ENCODE data around the gene CD24. TPM values are rescaled to one million over a fixed set of nuclear protein-coding genes. Genes with fewer than 3 reads are reported as not detected.

The CD24 gene
- total and polyA plus RNA-seq, 4 experiments from 2014 or later, result 0.99 TPM; not detected in 3

DNA sequence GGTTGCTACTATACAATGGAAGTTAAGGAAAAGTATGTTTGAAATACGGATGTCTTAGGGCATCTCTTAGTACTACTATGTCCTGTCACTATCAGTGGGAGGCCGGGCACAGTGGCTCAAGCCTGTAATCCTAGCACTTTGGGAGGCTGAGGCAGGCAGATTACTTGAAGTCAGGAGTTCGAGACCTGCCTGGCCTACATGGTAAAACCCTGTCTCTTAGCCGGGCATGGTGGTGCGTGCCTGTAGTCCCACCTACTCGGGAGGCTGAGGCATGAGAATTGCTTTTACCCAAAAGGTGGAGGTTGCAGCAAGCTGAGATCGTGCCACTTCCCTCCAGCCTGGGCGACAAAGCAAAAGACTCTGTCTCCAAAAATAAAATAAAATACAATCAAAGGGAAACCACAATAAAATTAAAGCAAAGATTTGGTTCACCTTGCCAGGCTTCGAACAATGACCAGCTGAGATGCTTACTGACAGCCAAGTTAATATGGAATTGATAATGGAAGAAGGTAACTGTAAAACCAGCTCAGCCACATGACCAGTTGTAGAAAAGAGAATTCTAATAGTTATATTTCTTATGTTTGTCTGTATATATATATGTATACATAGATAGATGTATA lies 6.5 kb downstream of the CD24 start:
- Mint-ChIP-seq H3K9me3 (no peaks in the 10 kb centered on the region), H3K36me3 (no peaks in the 10 kb centered on the region), H3K27ac (no peak overlapping the region), H3K27me3 (peaks cover 27 to 43% of the 10 kb centered on the region in 2 donors), H3K4me1 (peaks cover 0 to 6% (median 1%) of the 10 kb centered on the region in 4 donors), H3K4me3 (no peak overlapping the region)
- intact Hi-C loops (cut with micrococcal nuclease), result no loop called here
- Histone ChIP-seq H3K36me3 (ENCODE audit: insufficient read depth, low read length) (no peaks in the 10 kb centered on the region), H3K27me3 (ENCODE audit: insufficient read depth, low read length) (no peaks in the 10 kb centered on the region), H3K9me3 (ENCODE audit: control insufficient read depth in 1 of 2, low read length in 2 of 2) (no peaks in the 10 kb centered on the region), H3K27ac (ENCODE audit: low read depth, low read length) (no peak overlapping the region), H3K4me1 (ENCODE audit: insufficient read depth, low read length) (peaks cover 2% of the 10 kb centered on the region), H3K4me3 (ENCODE audit: low read length in 2 of 2) (no peak overlapping the region)
- ChIA-PET POLR2A (ENCODE audit: partially characterized antibody) (no interaction called here), CTCF (ENCODE audit: partially characterized antibody) (interaction anchor here (1.1 to 1.2 kb wide), 2 partner anchors 12 to 519 kb away, joined by 3 read pairs; no protein-coding TSS in a partner anchor)
- DNase-seq, result no peak

DNA sequence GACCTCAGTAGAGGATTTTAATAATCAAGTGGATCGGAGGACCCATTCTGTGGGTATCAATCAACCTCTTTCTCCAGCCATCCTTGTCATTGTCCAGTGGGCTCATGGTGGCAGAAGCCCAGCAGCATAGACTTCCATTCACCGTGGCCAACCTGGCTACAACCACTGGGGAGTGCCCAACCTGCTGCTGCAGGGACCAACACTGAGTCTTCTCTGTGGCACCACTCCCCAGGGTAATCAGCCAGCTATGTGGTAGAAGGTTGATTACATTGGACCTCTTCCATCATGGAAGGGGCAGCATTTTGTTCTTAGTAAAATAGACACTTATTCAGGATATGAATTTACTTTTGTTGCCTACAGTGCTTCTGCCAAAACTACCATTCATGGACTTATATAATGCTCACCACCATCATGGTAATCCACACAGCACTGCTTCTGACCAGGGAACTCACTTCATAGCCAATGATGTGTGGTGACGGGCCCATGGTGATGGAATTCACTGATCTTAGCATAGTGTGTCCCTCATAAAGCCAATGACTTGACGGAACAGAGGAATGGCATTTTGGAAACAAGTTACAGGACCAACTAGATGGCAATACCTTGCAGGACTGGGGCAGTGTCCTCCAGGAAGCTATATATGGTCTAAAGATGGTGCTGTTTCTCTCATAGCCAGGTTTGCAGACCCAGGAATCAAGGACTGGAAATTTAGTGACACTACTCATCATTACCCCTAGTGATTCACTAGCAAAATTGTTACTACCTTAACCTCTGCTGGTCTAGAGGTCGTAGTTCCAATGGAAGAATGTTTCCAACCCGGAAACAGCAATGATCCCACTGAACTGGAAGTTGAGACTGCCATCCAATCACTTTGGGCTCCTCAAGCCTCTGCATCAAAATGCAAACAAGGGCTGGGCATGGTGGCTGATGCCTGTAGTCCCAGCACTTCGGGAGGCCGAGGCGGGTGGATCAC lies 7.6 kb downstream of the CD24 start:
- intact Hi-C loops (cut with micrococcal nuclease), result no loop called here
- no peaks in the 10 kb centered on the region for H3K27me3 ChIP-seq (ENCODE audit: insufficient read depth, low read length)
- H3K36me3 ChIP-seq (ENCODE audit: insufficient read depth, low read length), result no peaks in the 10 kb centered on the region
- no peaks in the 10 kb centered on the region for H3K4me1 ChIP-seq (ENCODE audit: insufficient read depth, low read length)
- CTCF ChIA-PET (ENCODE audit: partially characterized antibody), result interaction anchor here (0.6 kb wide), 1 partner anchor 25 kb away, joined by 3 read pairs; no protein-coding TSS in a partner anchor
- DNase-seq, result no peak
- no peaks in the 10 kb centered on the region for H3K36me3 Mint-ChIP-seq
- POLR2A ChIA-PET (ENCODE audit: partially characterized antibody), result no interaction called here
- no peaks in the 10 kb centered on the region for H3K9me3 ChIP-seq (ENCODE audit: control insufficient read depth in 1 of 2, low read length in 2 of 2)
- peaks cover 19 to 33% of the 10 kb centered on the region in 2 donors for H3K27me3 Mint-ChIP-seq
- no peak overlapping the region for H3K4me3 Mint-ChIP-seq
- no peak overlapping the region for H3K4me3 ChIP-seq (ENCODE audit: low read length in 2 of 2)
- no peak overlapping the region for H3K27ac Mint-ChIP-seq
- no peak overlapping the region for H3K27ac ChIP-seq (ENCODE audit: low read depth, low read length)
- H3K9me3 Mint-ChIP-seq, result no peaks in the 10 kb centered on the region
- H3K4me1 Mint-ChIP-seq, result no peaks in the 10 kb centered on the region

DNA sequence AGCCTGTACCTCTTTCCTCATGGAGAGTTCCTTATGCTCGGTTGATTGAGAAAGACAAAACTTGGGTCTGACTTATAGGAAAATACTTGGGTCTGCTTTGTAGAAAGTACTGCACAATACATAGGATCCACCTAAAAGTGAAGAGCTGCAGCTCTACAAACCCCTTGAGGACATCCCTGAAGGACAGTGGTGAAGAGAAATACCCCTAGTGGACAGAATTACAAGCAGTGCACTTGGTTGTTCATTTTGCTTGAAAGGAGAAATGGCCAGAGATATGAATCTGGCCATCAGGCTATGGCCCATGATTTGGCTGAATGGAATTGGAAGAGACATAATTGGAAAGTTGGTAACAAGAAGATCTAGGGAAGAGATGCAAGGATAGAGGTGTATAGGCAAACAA lies 8.3 kb downstream of the CD24 start:
- CTCF ChIA-PET (ENCODE audit: partially characterized antibody), result interaction anchor here (0.6 kb wide), 1 partner anchor 26 kb away, joined by 3 read pairs; no protein-coding TSS in a partner anchor
- DNase-seq, result no peak
- Mint-ChIP-seq H3K4me1 (no peaks in the 10 kb centered on the region), H3K27me3 (peaks cover 14 to 30% of the 10 kb centered on the region in 2 donors), H3K36me3 (no peaks in the 10 kb centered on the region), H3K4me3 (no peak overlapping the region), H3K9me3 (no peaks in the 10 kb centered on the region), H3K27ac (no peak overlapping the region)
- intact Hi-C loops (cut with micrococcal nuclease), result no loop called here
- H3K27me3 ChIP-seq (ENCODE audit: insufficient read depth, low read length), result no peaks in the 10 kb centered on the region
- POLR2A ChIA-PET (ENCODE audit: partially characterized antibody), result no interaction called here
- H3K4me3 ChIP-seq (ENCODE audit: low read length in 2 of 2), result no peak overlapping the region
- H3K4me1 ChIP-seq (ENCODE audit: insufficient read depth, low read length), result no peaks in the 10 kb centered on the region
- no peaks in the 10 kb centered on the region for H3K9me3 ChIP-seq (ENCODE audit: control insufficient read depth in 1 of 2, low read length in 2 of 2)
- H3K36me3 ChIP-seq (ENCODE audit: insufficient read depth, low read length), result no peaks in the 10 kb centered on the region
- no peak overlapping the region for H3K27ac ChIP-seq (ENCODE audit: low read depth, low read length)

DNA sequence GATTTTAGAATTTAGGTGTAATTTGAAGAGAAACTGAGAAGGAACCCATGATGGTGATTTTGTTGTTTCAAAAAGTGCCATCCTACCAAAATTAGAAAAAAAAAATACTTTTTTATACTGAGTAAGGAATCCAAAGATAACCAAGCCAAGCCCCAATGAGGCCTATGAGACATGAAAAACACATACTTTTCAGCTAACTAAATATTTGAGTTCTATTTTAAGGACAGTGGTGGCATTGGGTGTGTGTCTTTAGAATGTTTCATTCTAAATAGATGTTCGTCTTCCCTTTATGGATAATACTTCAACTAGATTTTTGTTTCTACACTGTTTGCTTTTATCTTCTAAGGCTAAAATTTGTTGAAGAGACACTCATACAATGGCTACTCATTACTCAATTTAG lies 9.6 kb downstream of the CD24 start:
- Mint-ChIP-seq H3K27me3 (peaks cover 13 to 31% of the 10 kb centered on the region in 2 donors), H3K4me3 (no peak overlapping the region), H3K36me3 (no peaks in the 10 kb centered on the region), H3K4me1 (no peaks in the 10 kb centered on the region), H3K27ac (no peak overlapping the region), H3K9me3 (no peaks in the 10 kb centered on the region)
- DNase-seq, result no peak
- ChIA-PET POLR2A (ENCODE audit: partially characterized antibody) (no interaction called here), CTCF (ENCODE audit: partially characterized antibody) (no interaction called here)
- no peaks in the 10 kb centered on the region for H3K27me3 ChIP-seq (ENCODE audit: insufficient read depth, low read length)
- no peak overlapping the region for H3K4me3 ChIP-seq (ENCODE audit: low read length in 2 of 2)
- intact Hi-C loops (cut with micrococcal nuclease), result no loop called here
- H3K36me3 ChIP-seq (ENCODE audit: insufficient read depth, low read length), result no peaks in the 10 kb centered on the region
- no peaks in the 10 kb centered on the region for H3K9me3 ChIP-seq (ENCODE audit: control insufficient read depth in 1 of 2, low read length in 2 of 2)
- no peaks in the 10 kb centered on the region for H3K4me1 ChIP-seq (ENCODE audit: insufficient read depth, low read length)
- H3K27ac ChIP-seq (ENCODE audit: low read depth, low read length), result no peak overlapping the region

DNA sequence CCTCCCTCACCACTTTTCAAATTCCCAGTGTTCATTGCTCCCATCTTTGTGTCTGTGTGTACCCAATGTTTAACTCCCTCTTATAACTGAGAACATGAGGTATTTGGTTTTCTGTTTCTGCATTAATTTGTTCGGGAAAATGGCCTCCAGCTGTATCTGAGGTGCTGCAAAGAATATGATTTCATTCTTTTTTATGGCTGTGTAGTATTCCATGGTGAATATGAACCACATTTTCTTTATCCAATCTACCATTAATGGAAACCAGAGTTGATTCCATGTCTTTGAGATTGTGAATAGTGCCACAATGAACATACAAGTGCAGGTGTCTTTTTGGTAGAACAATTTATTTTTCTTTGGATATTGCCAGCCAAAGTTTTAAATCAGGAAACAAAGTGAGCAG lies 10.4 kb downstream of the CD24 start:
- Histone ChIP-seq H3K4me1 (ENCODE audit: insufficient read depth, low read length) (no peaks in the 10 kb centered on the region), H3K4me3 (ENCODE audit: low read length in 2 of 2) (no peak overlapping the region), H3K9me3 (ENCODE audit: control insufficient read depth in 1 of 2, low read length in 2 of 2) (no peaks in the 10 kb centered on the region), H3K36me3 (ENCODE audit: insufficient read depth, low read length) (no peaks in the 10 kb centered on the region), H3K27ac (ENCODE audit: low read depth, low read length) (no peak overlapping the region), H3K27me3 (ENCODE audit: insufficient read depth, low read length) (no peaks in the 10 kb centered on the region)
- ChIA-PET CTCF (ENCODE audit: partially characterized antibody) (no interaction called here), POLR2A (ENCODE audit: partially characterized antibody) (no interaction called here)
- Mint-ChIP-seq H3K4me1 (no peaks in the 10 kb centered on the region), H3K27me3 (peaks cover 8 to 26% of the 10 kb centered on the region in 2 donors), H3K27ac (no peak overlapping the region), H3K4me3 (no peak overlapping the region), H3K9me3 (no peaks in the 10 kb centered on the region), H3K36me3 (no peaks in the 10 kb centered on the region)
- intact Hi-C loops (cut with micrococcal nuclease), result no loop called here
- no peak for DNase-seq

DNA sequence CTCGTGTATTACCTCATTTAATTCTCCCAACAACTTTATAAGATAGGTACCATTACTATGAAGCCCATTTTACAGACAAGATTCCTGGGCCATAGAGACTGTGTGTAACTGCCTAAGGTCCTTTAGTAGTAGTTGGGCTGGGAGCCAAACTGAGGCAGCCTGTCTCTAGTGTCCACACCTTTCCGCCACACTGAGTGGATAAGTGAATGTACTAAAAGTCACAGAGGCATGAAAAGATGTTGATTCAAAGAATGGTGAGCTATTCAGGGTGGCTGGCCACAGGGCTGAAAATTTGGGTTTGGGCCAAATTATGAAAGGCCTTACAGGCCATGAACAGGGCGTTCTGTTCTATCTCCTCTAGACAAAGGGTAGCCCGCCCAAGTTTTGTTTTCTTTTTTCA lies 11.0 kb downstream of the CD24 start:
- H3K9me3 Mint-ChIP-seq, result no peaks in the 10 kb centered on the region
- POLR2A ChIA-PET (ENCODE audit: partially characterized antibody), result no interaction called here
- Histone ChIP-seq H3K27ac (ENCODE audit: low read depth, low read length) (no peak overlapping the region), H3K27me3 (ENCODE audit: insufficient read depth, low read length) (no peaks in the 10 kb centered on the region), H3K4me3 (ENCODE audit: low read length in 2 of 2) (no peak overlapping the region), H3K4me1 (ENCODE audit: insufficient read depth, low read length) (no peaks in the 10 kb centered on the region), H3K9me3 (ENCODE audit: control insufficient read depth in 1 of 2, low read length in 2 of 2) (no peaks in the 10 kb centered on the region), H3K36me3 (ENCODE audit: insufficient read depth, low read length) (no peaks in the 10 kb centered on the region)
- CTCF ChIA-PET (ENCODE audit: partially characterized antibody), result no interaction called here
- intact Hi-C loops (cut with micrococcal nuclease), result no loop called here
- no peak for DNase-seq
- no peaks in the 10 kb centered on the region for H3K36me3 Mint-ChIP-seq
- no peak overlapping the region for H3K27ac Mint-ChIP-seq
- peaks cover 8 to 25% of the 10 kb centered on the region in 2 donors for H3K27me3 Mint-ChIP-seq
- H3K4me1 Mint-ChIP-seq, result no peaks in the 10 kb centered on the region
- H3K4me3 Mint-ChIP-seq, result no peak overlapping the region

DNA sequence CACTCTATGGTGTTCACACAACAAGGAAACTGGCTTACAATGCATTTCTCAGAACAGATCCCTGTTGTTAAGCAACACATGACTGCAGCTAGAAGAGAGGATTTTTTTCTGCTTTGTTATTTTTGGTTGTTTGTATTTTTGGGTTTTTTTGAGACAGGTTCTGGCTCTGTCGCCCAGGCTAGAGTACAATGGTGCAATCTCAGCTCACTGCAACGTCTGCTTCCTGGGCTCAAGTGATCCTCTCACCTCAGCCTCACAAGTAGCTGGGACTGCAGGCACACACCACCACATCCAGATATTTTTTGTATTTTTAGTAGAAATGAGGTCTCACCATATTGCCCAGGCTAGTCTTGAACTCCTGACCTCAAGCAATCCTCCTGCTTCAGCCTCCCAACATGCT lies 12.7 kb downstream of the CD24 start:
- peaks cover 11 to 19% of the 10 kb centered on the region in 2 donors for H3K27me3 Mint-ChIP-seq
- intact Hi-C loops (cut with micrococcal nuclease), result no loop called here
- H3K9me3 Mint-ChIP-seq, result no peaks in the 10 kb centered on the region
- POLR2A ChIA-PET (ENCODE audit: partially characterized antibody), result no interaction called here
- H3K4me3 Mint-ChIP-seq, result no peak overlapping the region
- H3K36me3 ChIP-seq (ENCODE audit: insufficient read depth, low read length), result no peaks in the 10 kb centered on the region
- no peaks in the 10 kb centered on the region for H3K36me3 Mint-ChIP-seq
- DNase-seq, result no peak
- H3K9me3 ChIP-seq (ENCODE audit: control insufficient read depth in 1 of 2, low read length in 2 of 2), result no peaks in the 10 kb centered on the region
- no peak overlapping the region for H3K4me3 ChIP-seq (ENCODE audit: low read length in 2 of 2)
- no peaks in the 10 kb centered on the region for H3K4me1 Mint-ChIP-seq
- H3K27ac ChIP-seq (ENCODE audit: low read depth, low read length), result no peak overlapping the region
- CTCF ChIA-PET (ENCODE audit: partially characterized antibody), result no interaction called here
- H3K27ac Mint-ChIP-seq, result no peak overlapping the region
- no peaks in the 10 kb centered on the region for H3K27me3 ChIP-seq (ENCODE audit: insufficient read depth, low read length)
- H3K4me1 ChIP-seq (ENCODE audit: insufficient read depth, low read length), result no peaks in the 10 kb centered on the region

Data from CD4-positive, alpha-beta memory T cell (primary cell).